ENCODE measurements around the gene ZBTB25. TPM values are rescaled to one million over a fixed set of nuclear protein-coding genes. Genes with fewer than 3 reads are reported as not detected.
"Not testable (repeated sequence)": the region's sequence is repeated elsewhere in the genome, so short reads cannot be mapped to it uniquely, and the experiment has no call there.

Gene ZBTB25
- total RNA-seq, 2 experiments from 2014 or later, result 26.2 to 28.2 TPM

- Mint-ChIP-seq H3K4me1 (ENCODE audit: low read depth) (peaks cover 33% of the 10 kb centered on the region), H3K36me3 (ENCODE audit: low read depth) (peaks cover 21% of the 10 kb centered on the region), H3K27me3 (ENCODE audit: low read depth) (peaks cover 41% of the 10 kb centered on the region), H3K4me3 (peak within 1 kb of the TSS; percentile 89), H3K9me3 (ENCODE audit: insufficient read depth) (no peaks in the 10 kb centered on the region), H3K27ac (peak within 1 kb of the TSS; percentile 92)
- ChIA-PET POLR2A (interaction anchor here (1.0 to 3.1 kb wide), 4 partner anchors 11 to 203 kb away, joined by 3 to 16 read pairs (median 5); partner anchors contain the start of genes ZBTB1 and ZBTB25), CTCF (interaction anchor here (0.6 to 3.9 kb wide), 11 partner anchors 14 to 480 kb away, joined by 3 to 21 read pairs (median 3); partner anchors contain the start of gene ZBTB25)
- ATAC-seq (peak; percentile 93), DNase-seq (peak; percentile 96)
Measured at GRCh38 chr14:64540208-64541202, 36.9 kb upstream of the ZBTB25 start, which contains the start of gene HSPA2. HSPA2 (plus strand) TSS chr14:64540741; CDS start chr14:64540850, 109 bp downstream.

GRCh38 chr14:64536488-64537245 lies 33.0 kb upstream of the ZBTB25 start:
- CTCF ChIA-PET, result interaction anchor here (0.8 to 3.3 kb wide), 4 partner anchors 7 to 234 kb away, joined by 3 to 12 read pairs (median 3); no protein-coding TSS in a partner anchor
- POLR2A ChIA-PET, result no interaction called here
- peaks cover 17% of the 10 kb centered on the region for H3K36me3 Mint-ChIP-seq (ENCODE audit: low read depth)
- H3K4me3 Mint-ChIP-seq, result no peak overlapping the region
- no peak for DNase-seq
- H3K9me3 Mint-ChIP-seq (ENCODE audit: insufficient read depth), result no peaks in the 10 kb centered on the region
- no peak for ATAC-seq
- H3K27me3 Mint-ChIP-seq (ENCODE audit: low read depth), result peaks cover 13% of the 10 kb centered on the region
- H3K4me1 Mint-ChIP-seq (ENCODE audit: low read depth), result peaks cover 21% of the 10 kb centered on the region
- H3K27ac Mint-ChIP-seq, result no peak overlapping the region

GRCh38 chr14:64531567-64531966 lies 27.9 kb upstream of the ZBTB25 start:
- no peak overlapping the region for H3K27ac Mint-ChIP-seq
- POLR2A ChIA-PET, result interaction anchor here (0.6 kb wide), 1 partner anchor 573 kb away, joined by 3 read pairs; no protein-coding TSS in a partner anchor
- no peak overlapping the region for H3K4me3 Mint-ChIP-seq
- H3K9me3 Mint-ChIP-seq (ENCODE audit: insufficient read depth), result no peaks in the 10 kb centered on the region
- ATAC-seq (no peak), DNase-seq (no peak)
- H3K36me3 Mint-ChIP-seq (ENCODE audit: low read depth), result peaks cover 17% of the 10 kb centered on the region
- no peaks in the 10 kb centered on the region for H3K4me1 Mint-ChIP-seq (ENCODE audit: low read depth)
- CTCF ChIA-PET, result no interaction called here
- H3K27me3 Mint-ChIP-seq (ENCODE audit: low read depth), result no peaks in the 10 kb centered on the region

GRCh38 chr14:64525354-64525753 lies 21.7 kb upstream of the ZBTB25 start:
- peaks cover 2% of the 10 kb centered on the region for H3K4me1 Mint-ChIP-seq (ENCODE audit: low read depth)
- ChIA-PET POLR2A (interaction anchor here (1.0 kb wide), 1 partner anchor 20 kb away, joined by 4 read pairs; no protein-coding TSS in a partner anchor), CTCF (interaction anchor here (1.0 to 1.3 kb wide), 2 partner anchors 14 to 182 kb away, joined by 3 to 6 read pairs; no protein-coding TSS in a partner anchor)
- no peak overlapping the region for H3K4me3 Mint-ChIP-seq
- DNase-seq (no peak), ATAC-seq (no peak)
- H3K27me3 Mint-ChIP-seq (ENCODE audit: low read depth), result no peaks in the 10 kb centered on the region
- H3K9me3 Mint-ChIP-seq (ENCODE audit: insufficient read depth), result no peaks in the 10 kb centered on the region
- H3K27ac Mint-ChIP-seq, result no peak overlapping the region
- H3K36me3 Mint-ChIP-seq (ENCODE audit: low read depth), result peaks cover 32% of the 10 kb centered on the region

- ChIA-PET POLR2A (interaction anchor here (1.0 to 1.8 kb wide), 3 partner anchors 12 to 20 kb away, joined by 3 to 4 read pairs (median 3); no protein-coding TSS in a partner anchor), CTCF (interaction anchor here (2.4 to 4.5 kb wide), 2 partner anchors 13 to 114 kb away, joined by 12 to 41 read pairs; no protein-coding TSS in a partner anchor)
- peaks cover 25% of the 10 kb centered on the region for H3K36me3 Mint-ChIP-seq (ENCODE audit: low read depth)
- H3K9me3 Mint-ChIP-seq (ENCODE audit: insufficient read depth), result no peaks in the 10 kb centered on the region
- H3K4me3 Mint-ChIP-seq, result no peak overlapping the region
- no peak overlapping the region for H3K27ac Mint-ChIP-seq
- no peak for ATAC-seq
- H3K4me1 Mint-ChIP-seq (ENCODE audit: low read depth), result peaks cover 6% of the 10 kb centered on the region
- no peak for DNase-seq
- no peaks in the 10 kb centered on the region for H3K27me3 Mint-ChIP-seq (ENCODE audit: low read depth)
Measured at GRCh38 chr14:64522591-64523355, 19.1 kb upstream of the ZBTB25 start.

GRCh38 chr14:64520699-64521098 lies 17.1 kb upstream of the ZBTB25 start:
- ATAC-seq (no peak), DNase-seq (no peak)
- peaks cover 18% of the 10 kb centered on the region for H3K36me3 Mint-ChIP-seq (ENCODE audit: low read depth)
- no peaks in the 10 kb centered on the region for H3K9me3 Mint-ChIP-seq (ENCODE audit: insufficient read depth)
- ChIA-PET POLR2A (interaction anchor here (1.8 kb wide), 1 partner anchor 18 kb away, joined by 4 read pairs; no protein-coding TSS in a partner anchor), CTCF (interaction anchor here (1.0 to 4.5 kb wide), 5 partner anchors 8 to 177 kb away, joined by 3 to 41 read pairs (median 5); no protein-coding TSS in a partner anchor)
- no peak overlapping the region for H3K27ac Mint-ChIP-seq
- no peaks in the 10 kb centered on the region for H3K27me3 Mint-ChIP-seq (ENCODE audit: low read depth)
- H3K4me1 Mint-ChIP-seq (ENCODE audit: low read depth), result peaks cover 18% of the 10 kb centered on the region
- H3K4me3 Mint-ChIP-seq, result no peak overlapping the region

GRCh38 chr14:64518229-64518628 lies 14.6 kb upstream of the ZBTB25 start:
- ATAC-seq, result no peak
- ChIA-PET CTCF (interaction anchor here (0.7 kb wide), 1 partner anchor 119 kb away, joined by 3 read pairs; no protein-coding TSS in a partner anchor), POLR2A (interaction anchor here (0.6 kb wide), 1 partner anchor 442 kb away, joined by 5 read pairs; no protein-coding TSS in a partner anchor)
- Mint-ChIP-seq H3K27ac (no peak overlapping the region), H3K9me3 (ENCODE audit: insufficient read depth) (no peaks in the 10 kb centered on the region), H3K4me1 (ENCODE audit: low read depth) (peaks cover 24% of the 10 kb centered on the region), H3K36me3 (ENCODE audit: low read depth) (peaks cover 16% of the 10 kb centered on the region), H3K4me3 (no peak overlapping the region), H3K27me3 (ENCODE audit: low read depth) (no peaks in the 10 kb centered on the region)
- no peak for DNase-seq

GRCh38 chr14:64517667-64518066 lies 14.0 kb upstream of the ZBTB25 start:
- H3K27me3 Mint-ChIP-seq (ENCODE audit: low read depth); POLR2A ChIA-PET; H3K4me3 Mint-ChIP-seq; H3K27ac Mint-ChIP-seq; DNase-seq; H3K9me3 Mint-ChIP-seq (ENCODE audit: insufficient read depth); ATAC-seq: not testable (repeated sequence)
- CTCF ChIA-PET, result interaction anchor here (0.6 kb wide), 1 partner anchor 88 kb away, joined by 3 read pairs; no protein-coding TSS in a partner anchor
- peaks cover 24% of the 10 kb centered on the region for H3K4me1 Mint-ChIP-seq (ENCODE audit: low read depth)
- peaks cover 16% of the 10 kb centered on the region for H3K36me3 Mint-ChIP-seq (ENCODE audit: low read depth)

- DNase-seq (no peak), ATAC-seq (no peak)
- no peaks in the 10 kb centered on the region for H3K27me3 Mint-ChIP-seq (ENCODE audit: low read depth)
- H3K9me3 Mint-ChIP-seq (ENCODE audit: insufficient read depth), result no peaks in the 10 kb centered on the region
- peaks cover 16% of the 10 kb centered on the region for H3K36me3 Mint-ChIP-seq (ENCODE audit: low read depth)
- POLR2A ChIA-PET, result no interaction called here
- H3K27ac Mint-ChIP-seq, result no peak overlapping the region
- H3K4me3 Mint-ChIP-seq, result no peak overlapping the region
- H3K4me1 Mint-ChIP-seq (ENCODE audit: low read depth), result peaks cover 29% of the 10 kb centered on the region
- CTCF ChIA-PET, result interaction anchor here (0.6 kb wide), 1 partner anchor 87 kb away, joined by 3 read pairs; no protein-coding TSS in a partner anchor
Measured at GRCh38 chr14:64516969-64517368, 13.3 kb upstream of the ZBTB25 start.

- H3K27ac Mint-ChIP-seq, result no peak overlapping the region
- CTCF ChIA-PET, result interaction anchor here (1.2 to 1.9 kb wide), 4 partner anchors 25 to 85 kb away, joined by 3 to 5 read pairs (median 4); no protein-coding TSS in a partner anchor
Measured at GRCh38 chr14:64515053-64515452, 11.4 kb upstream of the ZBTB25 start.

More at GRCh38 chr14:64515053-64515452, 11.4 kb upstream of the ZBTB25 start:
- H3K9me3 Mint-ChIP-seq (ENCODE audit: insufficient read depth), result no peaks in the 10 kb centered on the region
- H3K36me3 Mint-ChIP-seq (ENCODE audit: low read depth), result peaks cover 18% of the 10 kb centered on the region
- POLR2A ChIA-PET, result interaction anchor here (0.5 to 2.3 kb wide), 2 partner anchors 12 to 743 kb away, joined by 3 to 8 read pairs; no protein-coding TSS in a partner anchor
- H3K4me1 Mint-ChIP-seq (ENCODE audit: low read depth), result peaks cover 42% of the 10 kb centered on the region
- DNase-seq (no peak), ATAC-seq (no peak)
- H3K27me3 Mint-ChIP-seq (ENCODE audit: low read depth), result no peaks in the 10 kb centered on the region
- no peak overlapping the region for H3K4me3 Mint-ChIP-seq
